ENCODE data around the gene NHLRC1.

DNA sequence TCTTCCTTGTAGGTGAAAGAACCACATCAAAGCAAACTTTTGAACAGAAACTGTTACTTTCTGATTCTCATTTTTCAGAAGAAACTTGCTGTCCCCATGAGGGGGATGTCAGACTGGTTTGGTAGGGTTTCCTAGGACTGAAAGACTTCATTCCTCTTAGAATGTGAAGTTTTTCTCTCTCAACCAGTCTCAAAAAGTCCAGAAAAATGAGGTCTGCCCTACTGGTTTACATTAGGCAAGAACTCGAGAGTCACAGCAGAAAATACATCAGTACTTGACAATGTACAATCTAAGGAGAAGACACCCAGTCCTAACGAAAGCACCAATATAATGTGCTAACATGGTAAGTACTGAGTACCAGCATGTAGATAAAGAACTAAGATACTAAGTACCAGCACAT, 12.7 kb upstream of the NHLRC1 start:
- TF ChIP-seq POLR2AphosphoS5 (IDR thresholded peaks at IDR 0.05), result no peak
- no peak for TF ChIP-seq POLR2A (IDR thresholded peaks at IDR 0.05)

Data from gastroesophageal sphincter (tissue), 2 donors.